ENCODE measurements around the gene NFASC.
A peak's percentile ranks its signal among the peaks of the same experiment; 100 is the strongest.

The NFASC gene

GRCh38 chr1:204863730-204864129 lies 6.9 kb upstream of the NFASC start:
- no peak overlapping the region for H3K4me3 ChIP-seq (ENCODE audit: low read depth, low read length)
- no peak for TF ChIP-seq ZNF449 (tag by site-specific recombination; IDR thresholded peaks at IDR 0.05)
- TF ChIP-seq ZNF660 (tag by site-specific recombination; IDR thresholded peaks at IDR 0.05) = no peak
- TF ChIP-seq BCL11A (tag by site-specific recombination; IDR thresholded peaks at IDR 0.05; ENCODE audit: low read depth) = no peak
- no peak for TF ChIP-seq ZBTB21 (tag by site-specific recombination; IDR thresholded peaks at IDR 0.05)
- no peak for TF ChIP-seq ZNF792 (tag by site-specific recombination; IDR thresholded peaks at IDR 0.05)
- peak; percentile 58 for TF ChIP-seq ZNF366 (tag by site-specific recombination; conservative IDR thresholded peaks at IDR 0.05)
- H3K36me3 ChIP-seq (ENCODE audit: control insufficient read depth in 2 of 2, insufficient read depth in 1 of 2, low read length in 2 of 2) = no peaks in the 10 kb centered on the region
- H3K27ac ChIP-seq (ENCODE audit: extremely low read depth, low read depth, low read length) = no peak overlapping the region
- POLR2A ChIA-PET = no interaction called here
- H3K9me3 ChIP-seq (ENCODE audit: control insufficient read depth, insufficient read depth, low read depth, low read length) = no peaks in the 10 kb centered on the region
- CTCF ChIA-PET = no interaction called here
- H3K4me1 ChIP-seq (ENCODE audit: control insufficient read depth, insufficient read depth, low read length) = no peaks in the 10 kb centered on the region

GRCh38 chr1:204866051-204866596 lies 4.5 kb upstream of the NFASC start:
- no peaks in the 10 kb centered on the region for H3K9me3 ChIP-seq (ENCODE audit: control insufficient read depth, insufficient read depth, low read depth, low read length)
- ChIA-PET POLR2A (no interaction called here), CTCF (interaction anchor here (0.8 kb wide), 1 partner anchor 74 kb away, joined by 4 read pairs; no protein-coding TSS in a partner anchor)

GRCh38 chr1:204867203-204867602 lies 3.5 kb upstream of the NFASC start:
- no peaks in the 10 kb centered on the region for H3K36me3 ChIP-seq (ENCODE audit: control insufficient read depth in 2 of 2, insufficient read depth in 1 of 2, low read length in 2 of 2)
- POLR2A ChIA-PET = no interaction called here
- H3K4me3 ChIP-seq (ENCODE audit: low read depth, low read length) = no peak overlapping the region
- TF ChIP-seq ZFHX2 (tag by site-specific recombination; conservative IDR thresholded peaks at IDR 0.05) = peak; percentile 75
- TF ChIP-seq ZSCAN18 (tag by site-specific recombination; IDR thresholded peaks at IDR 0.05) = no peak
- TF ChIP-seq EGR2 (tag by site-specific recombination; IDR thresholded peaks at IDR 0.05; ENCODE audit: low read depth) = peak; percentile 68
- no peak for TF ChIP-seq ZNF791 (tag by site-specific recombination; IDR thresholded peaks at IDR 0.05)
- TF ChIP-seq ZBTB20 (tag by site-specific recombination; IDR thresholded peaks at IDR 0.05) = no peak
- TF ChIP-seq PRDM6 (tag by site-specific recombination; IDR thresholded peaks at IDR 0.05) = no peak
- H3K27ac ChIP-seq (ENCODE audit: extremely low read depth, low read depth, low read length) = no peak overlapping the region
- CTCF ChIA-PET = no interaction called here
- no peaks in the 10 kb centered on the region for H3K9me3 ChIP-seq (ENCODE audit: control insufficient read depth, insufficient read depth, low read depth, low read length)
- H3K4me1 ChIP-seq (ENCODE audit: control insufficient read depth, insufficient read depth, low read length) = no peaks in the 10 kb centered on the region

More at GRCh38 chr1:204866051-204866596, 4.5 kb upstream of the NFASC start:
- Histone ChIP-seq H3K27ac (ENCODE audit: extremely low read depth, low read depth, low read length) (no peak overlapping the region), H3K36me3 (ENCODE audit: control insufficient read depth in 2 of 2, insufficient read depth in 1 of 2, low read length in 2 of 2) (no peaks in the 10 kb centered on the region), H3K4me3 (ENCODE audit: low read depth, low read length) (no peak overlapping the region), H3K4me1 (ENCODE audit: control insufficient read depth, insufficient read depth, low read length) (no peaks in the 10 kb centered on the region)
- TF ChIP-seq HOXC10 (CRISPR knock-in tag; IDR thresholded peaks at IDR 0.05) = no peak
- no peak for TF ChIP-seq ZNF830 (tag by site-specific recombination; IDR thresholded peaks at IDR 0.05; ENCODE audit: low read depth)
- TF ChIP-seq ZNF629 (tag by site-specific recombination; IDR thresholded peaks at IDR 0.05) = no peak
- no peak for TF ChIP-seq ZNF658 (tag by site-specific recombination; IDR thresholded peaks at IDR 0.05)
- TF ChIP-seq ZNF707 (tag by site-specific recombination; IDR thresholded peaks at IDR 0.05) = no peak
- TF ChIP-seq ZNF184 (tag by site-specific recombination; IDR thresholded peaks at IDR 0.05) = no peak
- TF ChIP-seq SP3 (tag by site-specific recombination; IDR thresholded peaks at IDR 0.05) = no peak
- TF ChIP-seq ZNF791 (tag by site-specific recombination; IDR thresholded peaks at IDR 0.05) = no peak
- TF ChIP-seq ZFP41 (tag by site-specific recombination; IDR thresholded peaks at IDR 0.05; ENCODE audit: borderline replicate concordance) = no peak
- TF ChIP-seq MYNN (tag by site-specific recombination; IDR thresholded peaks at IDR 0.05; ENCODE audit: borderline replicate concordance) = no peak
